GM18519 (cell line): ENCODE measurements around the gene MEOX1.

ENCODE experiments used
- ATAC-seq: cut with Tn5 transposase; IDR thresholded peaks from one replicate; pipeline ENCODE4 v1.9.1; 2021; ENCODE audit warnings: mild to moderate bottlenecking, moderate library complexity; ENCODE audit not compliant: unreplicated experiment, low FRiP score

Gene MEOX1

DNA sequence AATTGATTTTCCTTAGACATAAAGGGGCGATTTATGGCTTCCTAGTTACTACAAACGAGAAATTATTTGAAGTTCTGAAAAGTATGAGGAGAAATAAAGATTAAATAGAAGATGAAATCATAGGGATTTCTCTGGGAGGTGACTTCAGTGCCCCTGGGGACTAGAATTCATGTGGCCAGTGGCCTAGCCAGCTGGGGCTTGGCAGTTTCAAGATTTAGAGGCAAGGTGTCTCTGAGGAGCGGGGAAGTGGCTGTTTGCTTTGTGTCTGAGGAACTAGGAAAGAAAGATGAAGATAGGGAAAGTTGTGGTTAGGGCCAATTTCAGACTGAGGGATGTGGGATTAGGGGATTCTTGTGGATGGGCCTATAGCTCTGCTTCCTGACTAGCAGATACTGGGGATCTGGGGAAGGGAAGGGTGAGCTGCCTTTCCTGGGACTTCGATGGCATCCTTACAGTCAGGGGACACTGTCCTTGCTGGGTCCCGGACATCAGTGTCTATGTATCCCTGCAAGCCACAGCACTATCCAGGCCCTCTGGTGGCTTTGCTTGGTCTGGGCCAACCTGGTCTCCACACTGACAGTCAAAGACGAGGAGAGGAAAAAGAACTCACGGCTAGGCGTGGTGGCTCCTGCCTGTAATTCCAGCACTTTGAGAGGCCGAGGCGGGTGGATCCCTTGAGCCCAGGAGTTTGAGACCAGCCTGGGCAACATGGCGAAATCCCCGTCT, 22.4 kb upstream of the MEOX1 start:
- ATAC-seq, result no peak

DNA sequence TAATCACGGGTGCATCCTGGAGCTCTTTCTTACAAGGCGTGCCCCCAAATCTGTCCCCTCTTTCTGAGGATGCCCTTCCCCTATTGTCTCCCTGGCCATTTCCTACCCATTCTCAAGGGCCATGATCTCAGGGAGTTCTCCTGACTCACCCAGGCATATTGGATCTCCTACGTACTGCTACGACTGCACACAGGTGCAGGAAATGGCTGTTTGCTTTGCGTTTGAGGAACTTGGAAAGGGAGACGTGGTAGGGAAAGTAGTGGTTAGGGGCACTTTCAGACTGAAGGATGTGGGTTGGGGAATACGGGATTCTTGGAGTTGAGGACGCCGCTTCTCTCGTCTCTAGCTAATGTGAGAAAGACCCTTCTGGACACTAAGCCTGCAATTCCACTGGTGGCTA, 18.7 kb upstream of the MEOX1 start:
- ATAC-seq, result no peak

DNA sequence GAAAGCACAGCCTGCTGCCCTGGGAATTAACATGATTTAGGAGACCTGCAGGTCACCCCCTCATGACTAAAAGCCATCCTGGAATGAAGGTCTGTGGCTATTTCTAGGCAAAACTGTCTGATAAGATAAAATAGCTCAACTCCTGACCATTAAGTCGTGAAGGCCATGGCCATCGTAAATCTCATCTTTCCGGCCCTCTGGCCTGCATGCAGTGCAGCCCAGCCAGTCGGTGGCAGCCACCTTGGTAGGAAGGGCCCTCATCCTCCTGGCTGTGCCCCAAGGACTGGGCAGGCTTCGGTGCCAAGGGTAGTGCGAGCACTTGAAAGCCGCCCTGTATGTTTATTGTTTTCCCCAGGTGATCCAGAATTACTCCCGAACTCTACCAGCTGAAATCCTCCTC, 18.2 kb upstream of the MEOX1 start:
- ATAC-seq, result no peak

DNA sequence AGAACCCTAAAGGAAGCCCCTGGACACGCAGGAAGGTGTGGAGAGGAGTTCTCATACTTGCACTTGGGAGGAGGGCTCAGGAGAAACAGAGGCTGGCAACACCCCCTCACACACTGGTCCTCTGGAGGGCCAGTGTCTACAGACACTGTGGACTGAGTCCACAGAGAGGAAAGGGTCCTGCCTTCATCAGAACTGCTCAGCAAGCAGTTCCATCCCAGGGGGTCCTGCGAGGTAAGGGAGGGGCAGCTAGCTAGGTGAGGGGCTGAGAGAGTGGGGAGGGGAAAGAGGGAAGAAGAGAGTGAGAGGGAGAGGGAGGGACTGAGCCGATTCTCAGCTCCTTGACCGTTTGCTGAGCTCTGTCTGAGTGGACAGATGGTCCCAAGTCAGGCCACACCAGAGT, 17.7 kb upstream of the MEOX1 start:
- ATAC-seq, result no peak

DNA sequence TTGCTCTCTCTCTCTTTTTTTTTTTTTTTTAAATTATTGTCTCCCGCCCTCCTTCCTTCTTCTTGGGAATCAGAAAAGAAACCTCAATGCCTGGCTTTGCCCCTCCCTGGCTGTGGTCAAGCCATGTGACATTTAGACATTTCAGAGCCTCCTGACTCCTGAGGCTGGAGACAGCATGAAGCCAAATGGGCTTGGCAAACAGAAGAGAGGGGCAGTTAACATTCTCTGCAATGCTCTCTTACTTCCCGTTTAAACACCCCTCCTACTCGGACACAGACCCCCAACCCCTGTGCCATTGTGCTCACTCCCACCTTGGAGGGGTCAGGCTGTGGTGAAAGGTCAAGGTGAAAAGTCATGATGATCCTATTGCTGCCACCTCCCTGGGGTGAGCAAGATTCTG, 14.7 kb upstream of the MEOX1 start:
- ATAC-seq, result no peak

DNA sequence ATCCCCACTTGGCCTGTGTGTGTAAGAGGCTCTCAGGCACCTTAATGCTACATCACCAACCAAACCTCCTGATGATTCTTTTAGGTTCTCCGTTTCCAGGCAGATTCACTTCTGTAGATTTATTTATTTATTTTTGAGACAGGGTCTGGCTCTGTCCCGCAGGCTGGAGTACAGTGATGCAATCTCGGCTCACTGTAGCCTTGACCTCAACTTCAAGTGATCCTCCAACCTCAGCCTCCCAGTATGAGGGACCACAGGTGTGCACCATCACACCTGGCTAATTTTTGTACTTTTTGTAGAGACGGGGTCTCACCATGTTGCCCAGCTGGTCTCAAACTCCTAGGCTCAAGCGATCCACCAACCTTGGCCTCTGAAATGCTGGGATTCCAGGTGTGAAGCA, 12.7 kb upstream of the MEOX1 start:
- no peak for ATAC-seq

DNA sequence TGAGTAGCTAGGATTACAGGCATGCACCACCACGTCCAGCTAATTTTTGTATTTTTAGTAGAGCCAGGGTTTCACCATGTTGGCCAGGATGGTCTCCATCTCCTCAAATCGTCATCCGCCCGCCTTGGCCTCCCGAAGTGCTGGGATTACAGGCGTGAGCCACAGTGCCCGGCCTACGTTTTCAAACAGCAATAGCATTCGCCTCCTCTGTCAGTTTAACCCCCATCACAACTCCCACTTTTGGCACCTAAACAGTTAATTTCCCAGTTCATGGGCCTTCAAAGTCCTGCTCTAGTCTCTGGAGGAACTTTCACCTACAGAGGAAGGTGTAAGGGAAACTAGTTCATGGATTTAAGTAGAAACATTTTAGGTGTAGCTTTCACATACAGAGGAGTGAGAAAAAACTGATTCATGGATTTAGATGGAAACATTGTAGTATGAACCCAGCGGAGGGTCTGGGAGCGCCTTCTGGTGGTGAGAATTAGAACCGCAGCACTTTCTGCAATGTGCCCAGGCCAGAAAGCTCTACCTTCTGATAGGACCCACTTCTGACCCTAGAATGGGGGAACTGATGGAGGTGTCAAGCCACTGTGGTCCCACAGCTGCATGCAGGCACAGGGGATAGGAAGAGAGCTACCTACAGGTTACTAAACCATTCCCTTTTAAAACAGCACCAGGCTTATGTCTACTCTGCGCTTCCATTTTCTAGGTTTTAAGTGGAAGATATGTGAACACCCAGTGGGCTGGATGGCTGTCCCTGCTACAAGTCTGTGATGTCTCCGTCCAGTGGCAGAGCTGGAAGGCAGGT, 12.0 kb upstream of the MEOX1 start:
- ATAC-seq, result no peak

DNA sequence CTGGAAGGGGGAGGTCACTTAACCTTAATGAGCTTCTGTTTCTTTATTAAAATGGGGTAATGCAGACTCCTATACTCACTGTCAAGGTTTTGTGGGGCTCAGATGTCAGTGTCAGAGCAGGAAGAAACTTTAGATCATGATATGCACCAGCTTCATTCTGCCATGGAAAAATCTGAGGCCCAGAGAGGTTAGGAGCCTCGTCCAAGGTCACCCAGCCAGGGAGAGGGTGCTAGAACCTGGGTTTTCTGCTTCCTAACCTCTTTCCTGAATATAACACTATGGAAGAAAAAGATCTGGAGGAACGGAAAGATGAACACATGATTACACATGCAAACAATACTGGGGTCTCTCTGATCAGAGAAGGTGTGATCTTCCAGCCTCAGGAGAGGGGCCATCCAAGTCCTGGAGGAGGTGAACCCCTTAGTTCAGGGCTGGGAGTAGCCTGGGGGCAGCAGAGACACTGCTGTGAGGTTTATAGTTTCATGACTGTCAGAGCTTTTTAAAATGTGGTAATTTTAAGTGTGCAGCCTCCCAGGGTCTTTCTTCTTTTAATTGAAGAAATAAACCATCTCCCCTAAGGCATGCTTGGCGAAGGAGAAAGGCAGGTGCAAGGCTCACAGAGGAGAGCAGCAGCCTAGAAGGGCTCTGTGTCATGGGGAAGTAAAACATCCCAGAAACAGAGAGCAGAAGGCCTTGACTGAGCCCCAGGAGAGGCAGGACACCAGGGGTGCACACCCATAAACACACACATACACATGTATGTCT, 10.2 kb upstream of the MEOX1 start:
- ATAC-seq, result no peak

DNA sequence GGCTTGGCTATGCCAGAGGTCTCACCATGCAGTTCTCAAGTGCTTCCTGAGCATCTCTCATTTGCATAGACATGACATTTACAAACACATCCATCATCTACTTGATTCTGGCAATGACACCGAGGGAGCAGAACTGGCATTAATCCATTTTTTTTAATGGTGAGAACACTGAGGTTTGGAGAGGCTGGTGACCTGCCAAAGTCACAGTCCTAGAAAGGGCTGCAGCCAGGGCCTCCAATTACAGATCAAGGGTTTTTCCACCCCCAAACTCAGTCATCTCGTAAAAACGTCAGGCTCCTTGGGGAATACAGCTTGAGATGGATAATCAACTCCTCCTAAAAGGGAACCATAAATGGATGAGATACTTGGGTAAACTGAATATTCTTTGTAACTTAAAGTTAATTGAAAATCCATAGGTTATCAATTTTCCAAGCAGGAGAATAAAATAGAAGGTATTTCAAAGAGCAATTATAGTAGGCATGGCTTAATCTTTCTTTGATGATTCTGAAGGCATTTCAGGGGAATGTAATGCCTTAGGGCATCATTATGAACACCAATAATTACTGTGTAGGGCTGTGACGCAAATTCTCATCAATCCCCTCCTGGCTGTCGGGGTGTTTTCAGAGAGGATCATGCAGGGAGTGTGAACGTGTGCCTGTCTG, 9.4 kb upstream of the MEOX1 start:
- no peak for ATAC-seq

DNA sequence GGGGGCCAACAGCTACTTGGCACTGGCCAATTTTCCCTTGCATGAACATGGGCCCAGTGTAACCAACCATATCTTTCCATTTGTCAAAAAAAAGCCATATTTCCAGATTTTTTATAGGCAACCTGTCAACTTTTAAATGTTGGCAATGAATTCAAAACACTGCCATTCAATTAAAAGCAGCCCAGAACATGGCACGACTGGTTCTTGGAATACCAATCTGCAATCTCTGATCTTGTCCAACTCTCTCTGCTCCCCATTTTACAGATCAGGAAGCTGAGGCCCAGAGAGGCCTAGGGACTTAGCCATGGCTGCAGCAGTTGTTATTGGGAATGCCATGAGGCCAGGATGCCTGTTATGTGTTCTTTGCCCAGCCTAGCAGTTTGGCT, 8.9 kb upstream of the MEOX1 start:
- ATAC-seq, result no peak

DNA sequence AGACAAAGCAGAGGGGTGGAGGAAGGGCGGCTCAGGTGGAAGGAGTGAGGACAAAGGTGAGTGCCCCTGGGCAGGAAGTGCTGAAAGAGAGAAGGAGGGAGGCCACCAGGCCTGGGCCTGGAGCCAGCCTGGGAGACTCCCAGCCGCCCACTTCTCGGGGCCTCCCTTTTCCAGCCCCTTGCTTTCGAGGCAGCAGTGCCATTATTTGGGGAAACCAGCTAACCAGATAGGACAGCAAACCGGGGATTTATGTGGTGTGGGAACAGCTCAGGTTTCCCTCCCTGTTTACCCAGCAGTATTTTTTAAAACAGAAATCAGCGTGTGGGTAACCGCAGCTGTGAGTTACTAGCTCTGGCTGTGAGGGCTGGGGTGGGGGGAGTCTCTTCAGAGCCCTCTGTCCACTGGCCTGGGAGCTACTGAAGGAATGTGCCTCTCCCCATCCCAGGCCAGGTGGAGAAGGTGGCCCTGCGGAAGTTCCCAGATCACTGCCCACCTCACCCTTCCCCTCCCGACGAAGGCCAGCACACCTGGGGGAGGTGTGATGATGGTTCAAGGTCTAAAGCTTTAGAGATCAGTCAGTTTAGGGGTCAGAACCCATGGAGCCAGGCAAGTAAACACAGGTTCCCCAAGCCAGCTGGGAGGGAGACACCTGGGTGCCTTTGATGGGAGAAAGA, 8.4 kb upstream of the MEOX1 start:
- no peak for ATAC-seq

DNA sequence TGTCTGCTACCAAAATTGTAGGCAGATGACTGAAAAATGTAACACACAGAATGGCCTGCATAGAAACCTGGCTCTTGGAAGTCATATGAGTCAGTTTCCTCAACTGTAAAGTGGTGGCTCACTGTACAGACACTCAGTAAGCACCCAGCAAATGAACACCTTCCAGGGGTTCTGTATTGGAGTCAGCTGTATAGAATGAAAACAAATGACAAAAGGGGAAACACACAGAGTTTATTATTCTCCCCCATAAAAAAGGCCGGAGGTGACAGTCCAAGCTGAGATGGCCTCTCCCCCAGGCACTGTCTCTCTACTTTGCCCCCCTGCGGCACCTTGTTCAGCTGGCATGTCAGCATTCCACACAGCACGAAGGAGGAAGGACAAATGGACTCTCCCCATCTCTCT, 6.2 kb upstream of the MEOX1 start:
- ATAC-seq, result no peak

DNA sequence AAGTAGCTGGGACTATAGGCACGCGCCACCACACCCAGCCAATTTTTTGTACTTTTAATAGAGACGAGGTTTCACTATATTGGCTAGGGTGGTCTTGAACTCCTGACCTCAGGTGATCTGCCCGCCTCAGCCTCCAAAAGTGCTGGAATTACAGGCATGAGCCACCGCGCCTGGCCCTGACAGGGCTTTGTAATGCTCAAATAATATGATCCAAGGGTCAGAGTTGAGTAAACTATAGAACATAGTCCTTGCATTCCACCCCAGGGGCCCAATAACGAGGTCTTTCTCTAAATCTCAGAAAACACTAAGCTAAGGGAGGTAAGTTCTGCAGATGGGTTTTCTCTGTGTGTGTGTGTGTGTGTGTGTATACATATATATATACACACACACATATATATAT, 5.8 kb upstream of the MEOX1 start:
- no peak for ATAC-seq

DNA sequence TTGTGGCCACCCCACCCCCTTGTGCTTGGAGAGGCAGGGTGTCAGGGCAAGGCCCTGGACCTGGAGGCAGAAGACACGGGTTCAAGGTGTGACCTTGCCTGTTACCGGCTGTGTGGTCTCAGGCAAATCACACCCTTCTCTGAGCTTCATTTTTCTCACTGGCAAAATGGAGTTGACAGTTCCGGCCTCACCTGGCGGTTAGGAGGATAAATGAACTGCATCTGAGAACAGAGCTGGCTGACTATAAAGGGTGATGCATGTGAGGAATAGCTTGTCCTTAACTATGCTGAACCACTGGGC, 4.2 kb upstream of the MEOX1 start:
- ATAC-seq, result no peak

DNA sequence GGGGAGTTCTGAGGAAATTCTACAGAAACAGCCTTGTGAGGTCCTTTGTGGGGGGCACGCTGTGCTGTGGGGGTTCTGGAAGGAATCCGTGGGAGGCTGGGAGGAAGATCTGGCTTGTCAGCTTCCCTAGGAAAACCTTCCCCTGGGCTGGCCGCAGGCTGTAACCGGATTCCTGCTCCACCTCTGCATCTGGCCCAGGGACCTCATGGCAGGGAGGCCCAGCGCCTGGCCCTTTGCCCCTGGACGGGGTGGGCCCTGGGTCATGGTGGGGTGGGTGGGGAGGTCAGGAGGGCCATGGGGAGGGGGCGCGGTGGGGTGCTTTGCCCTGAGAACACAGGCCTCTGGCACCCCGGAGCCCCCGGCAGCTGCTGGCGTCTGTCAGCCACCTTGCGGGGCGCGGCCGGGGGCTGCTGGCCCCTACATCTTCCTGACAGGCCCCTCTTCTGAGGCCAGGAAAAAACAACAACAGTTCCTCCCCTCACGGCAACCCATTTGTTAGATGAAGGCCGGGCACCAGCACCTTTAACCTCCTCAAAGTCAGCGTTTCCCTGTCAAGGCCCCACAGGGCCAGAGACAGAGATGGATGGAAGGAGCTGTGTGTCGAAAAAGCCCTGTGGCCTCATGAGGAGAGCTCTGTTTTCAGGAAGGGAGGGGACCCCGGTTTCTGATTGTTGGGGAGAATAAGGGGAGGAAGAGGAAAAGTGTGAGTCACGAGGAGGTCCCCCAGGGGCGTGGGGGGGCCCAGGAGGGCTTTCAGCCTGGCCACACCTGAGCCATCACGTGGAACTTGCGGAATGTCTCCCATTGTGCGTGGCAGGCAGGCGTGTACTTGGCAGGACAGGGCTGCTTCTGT, 3.6 kb upstream of the MEOX1 start:
- no peak for ATAC-seq

DNA sequence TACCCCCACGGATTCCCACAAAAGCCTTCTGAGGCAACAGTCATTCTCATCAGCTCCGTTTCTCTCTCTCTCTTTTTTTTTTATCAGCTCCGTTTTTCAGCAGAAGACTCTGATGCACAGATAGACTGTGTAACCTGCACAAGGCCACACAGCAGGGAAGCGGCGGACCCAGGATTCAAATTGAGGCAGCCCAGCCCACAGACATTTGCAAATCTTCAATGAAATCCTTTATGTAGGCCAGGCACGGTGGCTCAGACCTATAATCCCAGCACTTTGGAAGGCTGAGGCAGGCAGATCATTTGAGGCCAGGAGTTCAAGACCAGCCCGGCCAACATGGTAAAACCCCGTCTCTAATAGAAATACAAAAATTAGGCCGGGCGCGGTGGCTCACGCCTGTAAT, 2.4 kb upstream of the MEOX1 start:
- no peak for ATAC-seq

DNA sequence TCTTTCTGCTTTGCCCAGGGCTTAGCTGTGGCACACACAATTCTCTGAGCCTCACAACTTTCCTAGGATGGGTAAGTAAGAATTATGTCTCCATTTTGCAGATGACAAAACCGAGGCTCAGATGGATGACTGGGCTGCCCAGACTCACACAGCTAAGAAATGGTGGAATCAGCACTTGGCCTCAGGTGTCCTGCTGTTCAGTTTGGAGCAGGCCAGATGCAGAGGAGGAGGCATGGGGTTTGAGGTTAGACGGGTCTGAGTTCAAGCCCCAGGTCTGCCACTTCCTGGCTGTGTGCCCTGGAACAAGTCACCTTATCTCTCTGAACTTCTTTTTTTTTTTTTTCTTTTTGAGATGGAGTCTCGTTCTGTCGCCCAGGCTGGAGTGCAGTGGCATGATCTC, 1.7 kb upstream of the MEOX1 start:
- no peak for ATAC-seq

DNA sequence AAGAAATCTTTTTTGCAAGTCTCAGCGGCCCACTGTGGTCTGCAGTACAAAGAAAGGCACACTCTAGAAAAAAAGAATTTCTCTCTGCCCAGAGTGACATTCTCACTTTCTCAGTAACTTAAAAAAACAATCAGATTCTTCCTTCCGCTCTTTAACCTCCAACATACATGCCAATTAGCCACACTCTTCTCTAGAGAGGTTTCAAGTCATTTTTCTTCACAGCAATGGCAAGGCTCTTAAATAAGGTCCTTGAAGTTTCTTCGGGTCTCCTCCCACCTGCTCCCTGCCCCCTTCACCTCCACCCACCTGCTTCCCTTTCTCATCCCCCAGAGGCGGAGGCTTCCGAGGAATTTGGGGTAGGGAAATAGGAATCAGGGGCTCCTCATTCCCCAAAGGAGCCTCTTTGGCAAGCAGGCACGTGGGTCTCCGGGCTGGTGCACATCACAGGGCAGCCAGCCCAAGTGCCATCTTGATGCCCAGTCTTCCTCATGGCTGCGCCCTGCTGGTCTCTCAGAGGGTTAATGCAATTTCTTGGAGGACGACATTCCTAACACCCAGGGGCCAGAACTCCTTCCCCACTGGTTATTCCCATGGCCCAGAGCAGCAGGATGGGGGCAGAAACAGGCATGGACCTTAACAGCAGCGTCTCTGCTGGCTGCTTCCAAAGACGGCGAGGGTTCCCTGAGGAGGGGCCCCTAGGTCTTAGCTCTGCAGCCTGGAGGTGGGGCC, 855 bp upstream of the MEOX1 start:
- no peak for ATAC-seq

DNA sequence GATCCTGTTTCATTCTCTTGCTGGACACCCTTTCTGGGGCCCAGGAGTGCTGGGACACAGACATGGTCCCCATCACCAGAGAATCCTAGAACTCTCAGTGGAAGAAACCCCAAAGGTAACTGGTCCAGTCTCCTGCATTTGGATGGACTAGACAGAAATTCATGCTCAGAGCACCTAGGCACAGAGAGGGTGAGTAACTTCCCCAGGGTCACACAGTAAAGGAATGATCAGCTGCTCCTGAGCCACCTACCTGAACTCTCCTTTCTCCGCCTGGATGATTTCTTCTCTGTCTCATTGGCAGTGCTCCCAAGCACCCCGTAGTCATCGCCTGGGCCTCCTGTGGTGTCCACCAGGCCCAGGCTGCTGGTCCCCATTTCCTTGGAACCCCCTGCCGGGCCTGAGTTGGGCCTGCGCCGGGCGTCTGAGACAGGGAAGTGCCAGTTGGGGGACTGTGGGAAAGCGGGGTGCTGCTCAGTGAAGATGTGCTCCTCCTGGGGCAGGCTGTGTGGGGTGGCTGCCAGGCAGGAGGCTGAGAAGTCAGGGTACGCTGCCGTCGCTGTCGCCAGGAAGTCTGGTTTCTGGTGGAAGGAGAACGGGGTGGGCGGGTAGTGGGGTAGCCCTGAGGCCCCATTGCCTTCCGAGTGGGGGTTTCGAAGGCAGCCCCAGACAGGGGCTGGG, 767 bp downstream of the MEOX1 start:
- no peak for ATAC-seq
